Neural cell (in vitro differentiated cells): ENCODE results near the gene PGR. TPM values are rescaled to one million over a fixed set of nuclear protein-coding genes. Genes with fewer than 3 reads are reported as not detected.

Experiments used
- H2AFZ ChIP-seq: fragments of 200-600, 300-800 bp; sonication (generic), shearing (Covaris generic); 2 replicates; pipeline ENCODE4 v1.6.0; 2014; ENCODE audit warnings: low read depth, mild to moderate bottlenecking, antibody characterized with exemption, low read length, moderate library complexity
- H3F3A ChIP-seq: fragments of 200-600 bp; shearing (Covaris generic); 2 replicates; pipeline ENCODE4 v1.6.1; 2016; ENCODE audit warnings: mild to moderate bottlenecking, moderate library complexity, mixed read lengths, antibody characterized with exemption, low read length; ENCODE audit not compliant: insufficient read depth, poor library complexity, severe bottlenecking
- H3K27ac ChIP-seq: fragments of 200-600, 300-800 bp; sonication (generic), shearing (Covaris generic); 2 replicates; pipeline ENCODE4 v1.5.1; 2014; ENCODE audit warnings: mild to moderate bottlenecking, low read length, moderate library complexity
- H3K27me3 ChIP-seq: fragments of 300-800, 200-600 bp; sonication (generic), shearing (Covaris generic); 2 replicates; pipeline ENCODE4 v1.6.0; 2014; ENCODE audit warnings: mild to moderate bottlenecking, low read depth, low read length, moderate library complexity; ENCODE audit not compliant: insufficient read depth
- H3K36me3 ChIP-seq: fragments of 300-800, 200-600 bp; sonication (generic), shearing (Covaris generic); 2 replicates; pipeline ENCODE4 v1.5.1; 2014; ENCODE audit warnings: mild to moderate bottlenecking, antibody characterized with exemption, low read length, moderate library complexity; ENCODE audit not compliant: insufficient read depth
- H3K4me2 ChIP-seq: fragments of 300-800, 200-600 bp; sonication (generic), shearing (Covaris generic); 2 replicates; pipeline ENCODE4 v1.6.0; 2014; ENCODE audit warnings: mild to moderate bottlenecking, low read length
- H3K4me3 ChIP-seq: fragments of 300-800, 200-600 bp; sonication (generic), shearing (Covaris generic); 2 replicates; pipeline ENCODE4 v1.5.1; 2014; ENCODE audit warnings: mild to moderate bottlenecking, low read length, moderate library complexity
- H3K79me2 ChIP-seq: fragments of 200-600 bp; shearing (Covaris generic); replicated peaks from 2 replicates; pipeline ENCODE4 v1.6.0; 2014; ENCODE audit warnings: mild to moderate bottlenecking, low read length, moderate library complexity; ENCODE audit not compliant: insufficient read depth
- H3K9ac ChIP-seq: fragments of 300-800, 200-600 bp; sonication (generic), shearing (Covaris generic); 2 replicates; pipeline ENCODE4 v1.6.1; 2016; ENCODE audit warnings: mild to moderate bottlenecking, low read length, mixed read lengths
- H3K9me2 ChIP-seq: fragments of 200-600 bp; shearing (Covaris generic); 2 replicates; pipeline ENCODE4 v1.6.1; 2016; ENCODE audit warnings: mild to moderate bottlenecking, low read length, mixed read lengths; ENCODE audit not compliant: insufficient read depth
- H3K9me3 ChIP-seq: fragments of 200-600, 300-800 bp; sonication (generic), shearing (Covaris generic); 2 replicates; pipeline ENCODE4 v1.6.1; 2016; ENCODE audit warnings: mild to moderate bottlenecking, mixed run types, low read length, moderate library complexity, mixed read lengths
- H4K20me1 ChIP-seq: fragments of 200-600 bp; shearing (Covaris generic); 2 replicates; pipeline ENCODE4 v1.6.1; 2016; ENCODE audit warnings: mild to moderate bottlenecking, mixed run types; ENCODE audit not compliant: insufficient read depth
- CTCF ChIP-seq: fragments of 450-650 bp; IDR thresholded peaks from 2 replicates; pipeline ENCODE4 v1.5.1; 2014; ENCODE audit warnings: antibody characterized with exemption, mild to moderate bottlenecking, moderate library complexity; ENCODE audit not compliant: poor library complexity, severe bottlenecking
- EP300 ChIP-seq: fragments of 450-650 bp; conservative IDR thresholded peaks from 2 replicates; pipeline ENCODE4 v1.6.1; 2014; ENCODE audit warnings: antibody characterized with exemption, mild to moderate bottlenecking, moderate library complexity; ENCODE audit not compliant: poor library complexity, severe bottlenecking
- EZH2 ChIP-seq: fragments of 200-600, 300-800 bp; shearing (Covaris generic), sonication (generic); IDR thresholded peaks from 2 replicates; pipeline ENCODE4 v1.6.1; 2014; ENCODE audit warnings: antibody characterized with exemption, low read length, borderline replicate concordance, mild to moderate bottlenecking; ENCODE audit not compliant: insufficient read depth, poor library complexity, severe bottlenecking
- MXI1 ChIP-seq: fragments of 450-650 bp; conservative IDR thresholded peaks from 2 replicates; pipeline ENCODE4 v1.6.1; 2014; ENCODE audit warnings: antibody characterized with exemption, mild to moderate bottlenecking; ENCODE audit not compliant: poor library complexity, severe bottlenecking
- POLR2AphosphoS5 ChIP-seq: IDR thresholded peaks from 2 replicates; pipeline ENCODE4 v1.6.1; 2012
- RAD21 ChIP-seq: fragments of 450-650 bp; conservative IDR thresholded peaks from 2 replicates; pipeline ENCODE4 v1.6.1; 2014; ENCODE audit warnings: antibody characterized with exemption, mild to moderate bottlenecking, moderate library complexity
- REST ChIP-seq: IDR thresholded peaks from 2 replicates; pipeline ENCODE4 v1.6.1; 2012; ENCODE audit warnings: borderline replicate concordance
- SMC3 ChIP-seq: fragments of 450-650 bp; conservative IDR thresholded peaks from 2 replicates; pipeline ENCODE4 v1.6.1; 2014; ENCODE audit warnings: antibody characterized with exemption, mild to moderate bottlenecking, moderate library complexity; ENCODE audit not compliant: poor library complexity
- TAF1 ChIP-seq: IDR thresholded peaks from 2 replicates; pipeline ENCODE4 v1.6.1; 2012; ENCODE audit warnings: low read depth
- polyA plus RNA-seq: library from polyadenylated mRNA; depleted of rRNA; stranded (reverse); fragments of >200 nt; gene quantifications from 2 replicates; pipeline ENCODE4 v1.2.3, GENCODE V29; 2014

Gene PGR
- polyA plus RNA-seq, 1 donor from 2014 or later, result not detected

GRCh38 chr11:101104716-101105115 is 24.9 kb downstream of the PGR start:
- H3K4me3 ChIP-seq, result no peak overlapping the region
- no peaks in the 10 kb centered on the region for H3K27me3 ChIP-seq
- H3F3A ChIP-seq, result no peaks in the 10 kb centered on the region
- H3K9me3 ChIP-seq, result no peaks in the 10 kb centered on the region
- no peak overlapping the region for H3K9ac ChIP-seq
- H3K79me2 ChIP-seq, result no peaks in the 10 kb centered on the region
- no peaks in the 10 kb centered on the region for H3K36me3 ChIP-seq
- H3K4me2 ChIP-seq, result no peak overlapping the region
- TF ChIP-seq POLR2AphosphoS5 (no peak), EP300 (no peak), MXI1 (no peak), RAD21 (no peak), EZH2 (no peak), TAF1 (no peak), SMC3 (no peak), CTCF (no peak), REST (no peak)
- H3K27ac ChIP-seq, result no peak overlapping the region
- no peak overlapping the region for H2AFZ ChIP-seq
- H4K20me1 ChIP-seq, result no peaks in the 10 kb centered on the region
- H3K9me2 ChIP-seq, result no peaks in the 10 kb centered on the region

GRCh38 chr11:101103433-101103832 is 26.2 kb downstream of the PGR start:
- no peaks in the 10 kb centered on the region for H4K20me1 ChIP-seq
- H3K79me2 ChIP-seq, result no peaks in the 10 kb centered on the region
- no peak overlapping the region for H3K4me3 ChIP-seq
- no peaks in the 10 kb centered on the region for H3K27me3 ChIP-seq
- TF ChIP-seq RAD21 (no peak), TAF1 (no peak), REST (no peak), EZH2 (no peak), EP300 (no peak), SMC3 (no peak), POLR2AphosphoS5 (no peak), MXI1 (no peak), CTCF (no peak)
- H3K36me3 ChIP-seq, result no peaks in the 10 kb centered on the region
- H3F3A ChIP-seq, result no peaks in the 10 kb centered on the region
- H3K9me3 ChIP-seq, result no peaks in the 10 kb centered on the region
- H3K9ac ChIP-seq, result no peak overlapping the region
- H3K27ac ChIP-seq, result no peak overlapping the region
- no peaks in the 10 kb centered on the region for H3K9me2 ChIP-seq
- H3K4me2 ChIP-seq, result no peak overlapping the region
- no peak overlapping the region for H2AFZ ChIP-seq
